Retina (tissue), 1 donor: ENCODE results near the gene SLC30A3.

Experiments
- DNase-seq: peaks from one replicate; pipeline ENCODE4 v3.0.0-alpha.2; 2016

The SLC30A3 gene

DNA sequence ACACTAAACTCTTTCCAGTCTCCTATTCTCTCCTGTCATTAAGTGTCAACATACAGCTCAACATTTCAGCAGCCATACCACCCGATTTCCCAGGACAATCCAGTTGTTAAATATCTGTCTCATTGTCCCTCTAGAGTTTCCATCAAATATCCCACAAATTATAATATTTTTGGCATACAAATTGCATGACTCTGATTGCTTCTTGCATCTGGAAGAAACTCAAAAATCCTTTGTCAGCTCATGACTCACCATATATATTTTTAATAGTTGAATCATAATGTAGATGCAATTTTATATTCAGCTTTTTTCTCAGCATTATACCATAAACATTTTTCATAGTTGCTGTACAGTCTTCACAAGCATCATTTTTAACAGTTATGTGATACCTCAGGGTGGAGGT lies 7.2 kb downstream of the SLC30A3 start:
- DNase-seq, result no peak

DNA sequence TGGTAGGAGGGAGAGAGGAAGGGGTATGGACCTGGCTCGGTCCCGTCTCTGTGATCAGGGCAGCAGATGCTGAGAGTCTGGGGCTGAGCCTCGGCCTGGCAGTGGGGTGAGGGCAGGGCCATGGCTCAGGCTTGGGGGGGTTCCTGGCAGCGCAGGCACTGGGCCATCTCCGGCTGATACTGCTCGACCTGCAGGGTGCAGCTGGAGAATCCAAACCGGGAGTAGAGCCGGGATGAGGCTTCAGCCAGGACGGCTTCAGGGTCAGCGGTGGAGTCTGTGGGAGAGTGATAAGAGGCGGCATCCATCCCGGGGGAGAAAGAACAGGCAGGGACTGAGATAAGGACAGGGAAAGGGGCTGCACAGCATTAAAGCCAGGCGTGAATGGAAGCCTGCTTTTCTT lies 7.7 kb downstream of the SLC30A3 start:
- DNase-seq, result no peak

DNA sequence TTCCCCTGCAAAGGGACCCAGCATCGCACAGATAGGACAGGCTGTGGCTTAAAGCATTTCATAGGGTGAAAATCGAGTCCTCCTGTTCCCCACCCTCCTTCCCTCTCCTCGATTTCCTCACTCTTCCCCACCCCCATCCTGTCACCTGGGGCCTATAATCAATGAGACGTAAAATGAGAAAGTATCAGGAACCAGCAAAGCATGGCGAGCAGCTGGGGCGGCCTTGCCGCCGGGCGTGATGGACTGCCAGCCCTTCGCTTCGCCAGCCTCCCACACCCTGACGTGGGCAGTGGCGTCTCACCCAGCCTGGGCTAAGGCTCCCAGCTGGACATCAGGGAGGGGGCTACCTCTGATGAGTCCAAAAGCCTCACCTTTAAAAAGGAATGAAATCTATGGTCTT lies 11.1 kb downstream of the SLC30A3 start:
- DNase-seq, result no peak

DNA sequence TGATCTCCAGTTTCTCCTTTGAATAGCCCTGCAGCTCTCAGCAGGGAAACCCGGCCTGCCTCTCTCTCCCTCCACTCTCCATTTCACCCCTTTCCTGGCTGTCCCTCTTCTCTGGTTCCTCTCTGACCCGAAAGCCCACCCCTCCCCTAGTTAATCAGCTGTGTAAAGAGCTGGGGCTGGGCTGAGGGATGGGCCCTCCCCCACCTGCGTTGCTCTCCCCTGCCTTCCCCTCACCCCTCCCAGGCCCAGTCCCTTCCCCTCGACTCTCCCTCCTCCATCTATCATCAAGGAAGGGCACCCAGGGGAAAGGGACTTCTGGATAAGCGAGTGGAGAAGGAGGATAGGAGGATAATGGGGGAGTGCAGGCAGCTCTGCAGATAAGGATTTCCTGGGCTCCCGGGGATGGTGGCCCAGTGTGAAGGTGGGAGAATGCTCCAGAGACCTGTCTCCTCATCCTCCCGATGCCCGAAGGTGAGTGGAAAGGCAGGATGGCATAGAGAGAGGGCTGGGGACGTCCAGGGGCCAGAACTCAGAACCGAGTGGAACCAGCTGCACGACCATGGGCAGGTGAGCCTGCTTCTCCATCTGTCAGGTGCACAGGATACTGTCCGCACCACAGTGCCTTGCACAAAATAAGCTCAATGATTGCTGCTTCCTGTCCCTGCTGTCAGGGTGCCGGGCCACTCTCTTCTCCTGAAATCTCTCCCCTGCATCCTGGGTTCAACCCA lies 12.0 kb downstream of the SLC30A3 start:
- no peak for DNase-seq

DNA sequence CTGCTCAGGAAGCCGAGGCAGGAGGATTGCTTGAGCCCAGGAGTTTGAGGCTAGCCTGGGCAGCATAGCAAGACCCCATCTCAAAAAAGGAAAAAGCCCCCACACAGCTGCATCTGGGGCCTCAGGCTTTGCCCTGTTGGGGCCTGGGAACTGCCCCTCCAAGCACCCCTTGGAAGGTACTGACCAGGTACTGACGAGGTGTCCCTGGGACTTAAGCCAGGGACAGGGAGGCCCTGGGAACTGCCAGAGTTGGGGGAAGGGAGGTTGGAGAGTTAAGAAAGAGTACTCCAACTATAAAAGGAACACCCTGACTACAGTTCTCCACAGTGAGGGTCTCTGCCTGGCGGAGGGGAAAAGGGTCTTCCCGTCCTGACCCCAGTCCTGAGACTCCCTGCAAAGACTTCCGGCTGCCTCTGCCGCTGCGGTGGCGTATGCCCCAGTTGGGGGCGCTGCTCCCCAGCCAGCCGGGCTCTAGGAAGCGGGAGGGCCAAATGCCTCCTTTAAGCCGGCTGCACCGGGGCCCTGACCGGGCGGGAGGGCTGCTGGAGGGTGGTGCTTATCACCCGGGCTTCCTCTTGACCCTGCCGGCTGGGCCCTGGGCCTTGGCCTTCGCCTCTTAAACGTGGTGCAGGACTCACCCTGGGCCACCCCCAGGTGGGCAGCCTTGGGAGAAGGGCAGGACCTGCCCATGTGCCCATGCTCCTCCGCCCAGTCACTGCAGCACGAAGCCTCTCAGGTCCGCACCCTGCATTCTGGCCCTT lies 12.8 kb downstream of the SLC30A3 start:
- peak; percentile 72 for DNase-seq

DNA sequence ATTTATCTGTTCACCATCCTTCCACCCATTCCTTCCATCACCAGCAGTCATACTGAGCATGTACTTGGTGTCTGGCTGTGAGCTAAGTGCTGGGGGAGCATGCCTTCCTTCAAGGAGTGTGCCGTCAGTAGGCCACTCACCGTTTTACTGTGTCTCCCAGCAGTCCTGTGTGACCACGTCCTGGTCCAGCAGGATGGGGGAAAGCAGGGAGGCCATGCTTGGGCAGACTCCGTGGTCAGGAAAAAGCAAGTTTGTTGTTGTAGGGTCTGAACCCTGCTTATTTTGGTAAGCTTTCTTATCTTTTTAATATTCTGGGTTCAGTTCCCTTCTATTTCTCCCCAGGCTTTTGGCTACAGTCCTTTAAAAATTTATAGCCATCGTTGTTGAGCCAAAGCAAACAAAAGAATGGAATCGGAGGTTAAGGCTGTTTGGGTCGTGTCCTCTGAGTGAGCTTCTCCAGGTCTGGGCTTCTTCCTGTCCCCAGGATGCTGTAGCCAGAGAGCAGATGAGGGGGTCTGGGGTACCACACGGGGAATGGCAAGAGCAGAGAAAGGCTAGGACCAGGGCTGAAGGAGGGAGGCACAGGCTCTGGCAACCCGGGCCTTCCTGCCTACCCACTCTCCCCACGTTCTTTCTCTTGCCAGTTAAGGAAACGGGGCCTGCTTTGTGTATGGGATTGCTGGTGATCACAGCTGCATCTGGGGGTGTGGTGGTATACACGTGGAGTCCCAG lies 13.5 kb downstream of the SLC30A3 start:
- no peak for DNase-seq

DNA sequence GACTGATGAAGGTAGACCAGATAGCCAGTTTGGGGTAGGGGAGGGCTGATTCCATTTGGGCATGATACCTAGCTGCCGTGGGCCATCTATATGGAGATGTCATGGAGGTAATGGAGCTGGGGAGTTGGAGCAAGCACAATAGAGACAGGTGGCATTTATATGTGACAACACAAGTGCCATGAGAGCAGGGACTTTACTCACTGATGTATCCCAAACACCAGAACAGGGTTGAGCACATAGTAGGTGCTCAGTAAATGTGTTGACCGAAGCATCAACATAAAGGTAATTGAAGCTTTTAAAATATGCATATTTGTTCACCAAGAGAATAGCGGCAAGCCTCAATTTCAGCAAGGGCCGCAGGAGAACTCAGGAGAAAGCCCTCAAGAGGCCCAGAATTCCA lies 15.0 kb downstream of the SLC30A3 start:
- no peak for DNase-seq

DNA sequence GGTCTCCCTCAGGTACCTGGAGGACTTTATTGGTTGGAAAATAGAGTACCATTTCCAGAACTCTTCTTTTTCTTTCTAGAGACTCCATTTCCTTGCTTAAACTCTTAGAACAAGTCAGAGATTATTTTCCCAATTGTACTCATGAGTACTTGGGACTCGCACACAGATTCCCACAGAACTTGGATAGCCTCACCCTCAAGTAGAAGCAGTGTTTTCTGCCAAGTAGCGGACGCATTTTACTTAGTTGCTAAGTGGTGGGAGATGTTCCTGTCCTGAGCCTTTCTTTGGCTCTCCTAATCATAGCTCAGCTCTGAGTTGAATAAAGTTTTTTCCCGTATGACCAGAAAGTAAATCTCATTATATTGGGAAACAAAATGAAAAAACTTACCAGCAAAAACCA lies 17.2 kb downstream of the SLC30A3 start:
- no peak for DNase-seq

DNA sequence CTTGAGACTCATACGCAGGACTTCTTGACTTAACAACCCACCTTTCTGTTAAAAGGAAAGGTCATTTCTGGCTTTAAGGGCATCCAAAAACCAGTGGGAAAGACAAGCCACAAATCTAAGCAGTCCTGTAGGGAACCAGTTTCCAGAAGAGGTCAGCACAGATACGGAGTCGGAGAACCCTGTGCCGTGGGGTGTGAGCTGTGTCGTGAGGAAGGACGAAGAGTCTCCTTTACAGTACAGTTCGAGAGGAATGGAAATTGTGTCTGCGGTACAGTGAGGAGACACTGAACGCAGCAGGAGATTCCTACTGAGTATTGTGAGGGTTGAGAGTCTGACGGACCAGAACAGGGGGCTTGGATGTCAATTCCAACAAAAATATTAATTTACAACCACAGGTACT lies 17.7 kb downstream of the SLC30A3 start:
- DNase-seq, result no peak

DNA sequence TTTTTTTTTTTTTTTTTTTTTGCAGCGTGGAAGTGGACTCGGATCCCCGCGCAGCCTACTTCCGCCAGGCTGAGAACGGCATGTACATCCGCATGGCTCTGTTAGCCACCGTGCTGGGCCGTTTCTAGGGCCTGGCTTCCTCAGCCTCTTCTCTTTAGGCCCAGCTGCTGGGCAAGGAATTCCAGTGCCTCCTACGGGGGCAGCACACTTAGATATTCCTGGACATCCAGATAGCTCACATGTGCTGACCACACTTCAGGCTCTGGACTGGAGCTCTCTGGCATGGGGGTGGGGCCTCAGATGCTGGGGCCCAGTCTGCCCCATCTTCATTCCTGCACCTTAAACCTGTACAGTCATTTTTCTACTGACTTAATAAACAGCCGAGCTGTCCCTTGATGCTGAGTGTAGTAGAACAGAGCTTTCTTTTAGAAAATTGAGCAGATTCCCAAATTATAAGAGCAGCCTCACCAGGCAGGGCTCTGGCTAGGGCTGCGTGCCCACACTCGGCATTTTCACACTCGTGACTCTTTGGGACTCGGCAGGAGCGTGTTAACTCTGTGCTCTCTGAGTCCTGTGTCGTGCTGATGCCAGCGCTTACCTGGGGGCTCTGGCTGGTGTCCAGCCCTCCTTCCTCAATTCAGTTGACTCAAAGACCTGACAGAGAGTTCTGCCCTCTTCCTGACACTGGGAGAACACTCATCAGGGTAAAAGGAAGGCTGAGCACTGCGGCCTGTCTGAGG lies 19.3 kb downstream of the SLC30A3 start:
- no peak for DNase-seq

DNA sequence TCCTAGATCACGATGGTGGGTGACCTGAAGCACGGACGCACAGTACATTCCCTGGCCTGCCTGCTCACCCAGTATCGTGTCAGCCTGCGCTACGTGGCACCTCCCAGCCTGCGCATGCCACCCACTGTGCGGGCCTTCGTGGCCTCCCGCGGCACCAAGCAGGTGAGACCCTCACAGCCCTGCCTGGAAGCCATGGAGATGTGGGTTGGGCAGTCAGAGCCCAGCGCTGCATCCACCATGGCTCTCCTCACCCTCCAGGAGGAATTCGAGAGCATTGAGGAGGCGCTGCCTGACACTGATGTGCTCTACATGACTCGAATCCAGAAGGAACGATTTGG lies 20.3 kb downstream of the SLC30A3 start:
- no peak for DNase-seq

DNA sequence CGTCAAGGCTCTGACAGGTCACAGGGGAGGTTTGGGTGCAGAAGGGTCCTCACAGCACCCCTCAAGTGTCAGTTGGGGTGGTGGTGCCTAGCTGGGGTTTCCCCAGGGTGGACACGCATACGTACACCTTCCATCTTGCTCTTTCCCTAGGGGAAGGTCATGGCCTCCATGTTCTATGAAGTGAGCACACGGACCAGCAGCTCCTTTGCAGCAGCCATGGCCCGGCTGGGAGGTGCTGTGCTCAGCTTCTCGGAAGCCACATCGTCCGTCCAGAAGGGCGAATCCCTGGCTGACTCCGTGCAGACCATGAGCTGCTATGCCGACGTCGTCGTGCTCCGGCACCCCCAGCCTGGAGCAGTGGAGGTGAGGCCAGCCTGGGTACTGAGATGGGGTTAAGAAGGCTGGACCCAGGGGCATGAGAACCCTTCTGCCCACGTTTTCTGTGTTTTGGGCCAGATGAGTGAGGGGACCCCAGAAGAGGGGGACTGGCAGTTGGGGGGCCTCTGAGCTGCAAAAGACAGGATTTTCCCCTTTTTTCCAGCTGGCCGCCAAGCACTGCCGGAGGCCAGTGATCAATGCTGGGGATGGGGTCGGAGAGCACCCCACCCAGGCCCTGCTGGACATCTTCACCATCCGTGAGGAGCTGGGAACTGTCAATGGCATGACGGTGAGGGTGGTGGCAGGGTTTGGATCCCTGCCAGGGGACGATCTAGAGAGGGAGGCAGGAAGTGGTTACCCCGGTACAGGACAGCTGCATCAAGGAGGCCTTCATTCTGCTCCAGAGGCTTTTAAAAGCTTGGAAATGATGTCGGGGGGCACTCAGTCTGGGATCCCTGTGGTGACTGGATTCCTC lies 20.9 kb downstream of the SLC30A3 start:
- DNase-seq, result no peak

DNA sequence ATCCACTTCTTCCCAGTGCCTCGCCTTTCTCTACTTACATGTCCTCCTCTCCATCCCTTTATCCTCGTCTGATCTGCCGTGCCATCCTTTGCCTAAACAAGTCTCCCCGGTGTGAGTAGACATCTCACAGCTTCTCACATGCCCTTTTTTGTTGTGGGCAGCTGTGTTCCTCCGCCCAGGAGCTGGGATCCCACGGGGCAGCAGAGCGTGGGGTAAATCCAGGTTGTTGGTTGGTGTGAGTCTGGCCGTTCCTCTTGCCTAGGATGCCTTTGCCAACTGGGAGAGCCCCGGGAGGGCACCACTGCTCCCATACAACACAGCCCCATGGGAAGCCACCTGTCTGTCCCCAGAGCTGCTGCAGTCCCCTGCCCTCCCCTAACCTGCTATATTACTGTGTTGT lies 22.4 kb downstream of the SLC30A3 start:
- no peak for DNase-seq

DNA sequence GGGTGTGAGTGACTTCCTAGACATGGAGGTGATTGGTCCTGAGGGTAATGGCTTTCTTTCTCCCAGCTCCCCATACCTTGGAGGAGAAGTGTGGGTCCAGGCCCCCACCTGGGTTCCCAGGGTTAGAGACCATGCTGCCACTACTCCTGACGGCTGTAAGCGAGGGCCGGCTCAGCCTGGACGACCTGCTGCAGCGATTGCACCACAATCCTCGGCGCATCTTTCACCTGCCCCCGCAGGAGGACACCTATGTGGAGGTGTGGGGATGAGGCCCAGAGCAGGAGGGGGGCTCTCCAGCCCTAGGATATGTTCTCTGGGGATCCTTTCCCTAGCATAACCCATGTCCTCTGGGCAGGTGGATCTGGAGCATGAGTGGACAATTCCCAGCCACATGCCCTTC lies 23.9 kb downstream of the SLC30A3 start:
- DNase-seq, result no peak

DNA sequence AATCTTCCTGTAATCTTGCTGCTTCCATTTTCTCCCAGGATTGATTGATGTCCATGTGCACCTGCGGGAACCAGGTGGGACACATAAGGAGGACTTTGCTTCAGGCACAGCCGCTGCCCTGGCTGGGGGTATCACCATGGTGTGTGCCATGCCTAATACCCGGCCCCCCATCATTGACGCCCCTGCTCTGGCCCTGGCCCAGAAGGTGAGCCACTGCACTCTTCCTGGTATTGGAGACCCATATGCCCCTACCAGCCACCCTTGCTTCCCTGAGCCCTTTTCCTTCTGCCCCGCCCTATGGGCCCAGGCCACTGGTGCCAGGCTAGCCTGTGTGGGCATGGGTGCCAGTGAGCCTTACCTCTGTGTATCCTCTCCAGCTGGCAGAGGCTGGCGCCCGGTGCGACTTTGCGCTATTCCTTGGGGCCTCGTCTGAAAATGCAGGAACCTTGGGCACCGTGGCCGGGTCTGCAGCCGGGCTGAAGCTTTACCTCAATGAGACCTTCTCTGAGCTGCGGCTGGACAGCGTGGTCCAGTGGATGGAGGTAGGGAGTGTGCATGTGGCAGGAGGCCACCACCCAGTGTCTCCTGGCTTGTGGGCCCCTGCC lies 25.4 kb downstream of the SLC30A3 start:
- no peak for DNase-seq

DNA sequence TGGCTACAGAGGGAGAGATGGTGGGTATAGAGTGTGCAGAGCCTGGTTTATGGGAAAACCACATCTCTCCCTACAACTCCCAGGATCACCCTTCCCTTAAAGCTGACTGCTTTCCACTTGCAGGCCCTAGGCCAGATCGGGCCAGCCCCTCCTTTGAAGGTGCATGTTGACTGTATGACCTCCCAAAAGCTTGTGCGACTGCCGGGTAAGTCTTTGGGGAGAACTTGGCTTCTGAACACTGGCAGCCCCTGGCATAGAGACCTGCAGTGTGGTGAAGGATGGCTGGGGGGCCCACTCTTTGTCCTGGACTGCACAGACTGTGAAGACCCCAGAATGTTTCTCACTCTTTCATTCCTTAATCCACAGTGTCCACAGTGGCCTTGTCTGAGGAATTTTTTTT lies 26.2 kb downstream of the SLC30A3 start:
- DNase-seq, result no peak

DNA sequence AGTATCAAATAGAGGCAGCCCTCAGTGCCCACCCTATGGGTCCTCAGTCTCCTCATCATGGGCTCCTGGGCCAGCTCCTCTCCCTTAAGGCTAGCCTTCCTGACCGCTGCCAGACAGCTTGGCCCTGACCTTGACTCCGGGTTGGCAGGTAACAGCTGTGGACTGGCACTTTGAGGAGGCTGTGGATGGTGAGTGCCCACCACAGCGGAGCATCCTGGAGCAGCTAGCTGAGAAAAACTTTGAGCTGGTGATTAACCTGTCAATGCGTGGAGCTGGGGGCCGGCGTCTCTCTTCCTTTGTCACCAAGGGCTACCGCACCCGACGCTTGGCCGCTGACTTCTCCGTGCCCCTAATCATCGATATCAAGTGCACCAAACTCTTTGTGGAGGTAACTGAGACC lies 26.7 kb downstream of the SLC30A3 start:
- DNase-seq, result no peak

DNA sequence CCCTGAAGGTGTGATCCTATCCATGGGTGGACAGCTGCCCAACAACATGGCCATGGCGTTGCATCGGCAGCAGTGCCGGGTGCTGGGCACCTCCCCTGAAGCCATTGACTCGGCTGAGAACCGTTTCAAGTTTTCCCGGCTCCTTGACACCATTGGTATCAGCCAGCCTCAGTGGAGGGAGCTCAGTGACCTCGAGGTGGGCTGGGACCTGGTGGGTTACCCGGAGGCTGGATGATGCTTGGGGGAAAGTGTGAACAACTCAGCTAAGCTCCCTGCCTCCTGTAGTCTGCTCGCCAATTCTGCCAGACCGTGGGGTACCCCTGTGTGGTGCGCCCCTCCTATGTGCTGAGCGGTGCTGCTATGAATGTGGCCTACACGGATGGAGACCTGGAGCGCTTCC lies 29.5 kb downstream of the SLC30A3 start:
- DNase-seq, result no peak

DNA sequence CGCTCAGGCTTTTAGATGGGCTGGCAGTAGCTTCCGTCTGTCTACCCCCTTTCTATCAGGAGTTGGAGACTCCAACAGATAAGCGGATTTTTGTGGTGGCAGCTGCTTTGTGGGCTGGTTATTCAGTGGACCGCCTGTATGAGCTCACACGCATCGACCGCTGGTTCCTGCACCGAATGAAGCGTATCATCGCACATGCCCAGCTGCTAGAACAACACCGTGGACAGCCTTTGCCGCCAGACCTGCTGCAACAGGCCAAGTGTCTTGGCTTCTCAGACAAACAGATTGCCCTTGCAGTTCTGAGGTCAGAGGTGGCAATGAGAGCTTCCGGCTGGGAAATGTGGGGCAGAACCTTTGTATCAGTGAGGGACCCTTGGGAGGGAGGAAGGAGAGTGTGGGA lies 30.9 kb downstream of the SLC30A3 start:
- no peak for DNase-seq

DNA sequence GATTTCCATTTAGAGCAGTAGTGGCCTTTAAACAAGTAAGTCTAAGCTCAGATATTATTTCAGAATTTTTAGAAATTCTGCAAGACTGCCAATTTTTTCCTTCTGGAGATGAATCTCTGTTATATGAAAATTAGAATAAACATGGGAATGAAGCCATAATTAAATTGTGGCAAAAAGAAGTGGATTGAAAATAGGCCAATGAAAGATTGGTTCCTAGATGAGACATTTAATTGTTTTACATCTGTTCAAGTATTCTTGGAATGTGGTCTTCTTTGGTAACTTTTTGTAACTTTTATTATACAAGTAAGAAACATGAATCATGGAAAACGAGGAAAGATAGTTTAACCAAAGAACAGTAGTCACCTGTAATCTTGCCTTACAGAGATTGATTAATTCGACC lies 35.3 kb downstream of the SLC30A3 start:
- no peak for DNase-seq

DNA sequence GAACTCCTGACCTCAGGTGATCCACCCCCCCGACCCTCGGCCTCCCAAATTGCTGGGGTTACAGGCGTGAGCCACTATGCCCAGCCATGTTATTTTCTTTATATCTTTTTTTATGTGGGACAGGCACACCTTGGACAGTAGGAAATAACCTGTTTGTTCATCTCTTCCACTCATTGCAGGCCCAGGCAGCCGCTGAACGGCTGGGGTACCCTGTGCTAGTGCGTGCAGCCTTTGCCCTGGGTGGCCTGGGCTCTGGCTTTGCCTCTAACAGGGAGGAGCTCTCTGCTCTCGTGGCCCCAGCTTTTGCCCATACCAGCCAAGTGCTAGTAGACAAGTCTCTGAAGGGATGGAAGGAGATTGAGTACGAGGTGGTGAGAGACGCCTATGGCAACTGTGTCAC lies 37.3 kb downstream of the SLC30A3 start:
- no peak for DNase-seq

DNA sequence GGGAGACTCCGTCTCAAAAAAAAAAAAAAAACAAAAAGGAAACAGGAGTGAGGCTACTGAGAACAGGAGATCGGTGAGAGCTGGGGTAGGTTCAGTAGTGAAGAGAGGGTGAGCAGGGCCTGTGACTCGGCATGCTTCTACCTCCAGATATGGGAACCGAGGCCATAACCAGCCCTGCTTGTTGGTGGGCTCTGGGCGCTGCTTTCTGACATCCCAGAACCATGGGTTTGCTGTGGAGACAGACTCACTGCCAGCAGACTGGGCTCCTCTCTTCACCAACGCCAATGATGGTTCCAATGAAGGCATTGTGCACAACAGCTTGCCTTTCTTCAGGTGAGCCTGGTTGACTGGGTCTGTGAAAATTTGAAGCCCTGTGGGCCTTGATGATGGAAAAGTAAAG lies 39.4 kb downstream of the SLC30A3 start:
- no peak for DNase-seq
